Left lung (tissue), 10 donors: ENCODE results near the gene PIK3C2G. TPM values are rescaled to one million over a fixed set of nuclear protein-coding genes. Genes with fewer than 3 reads are reported as not detected.

Experiments used
- ATAC-seq: fragments of 200-7000 bp; cut with Tn5 transposase; one replicate; pipeline ENCODE4 v1.9.1; 2020; ENCODE audit warnings: moderate library complexity
- DNase-seq, 4 donors: peaks; one replicate each; pipeline ENCODE4 v3.0.0-alpha.2; 2013 to 2020
- H3K27ac ChIP-seq, 2 donors: fragments of 200-600 bp; sonication (generic) in 1 of 2; one replicate each; pipeline versions ENCODE4 v1.5.0 to v1.8.0; 2020 to 2021
- H3K27me3 ChIP-seq, 2 donors: fragments of 200-600 bp; sonication (generic) in 1 of 2; one replicate each; pipeline versions ENCODE4 v1.5.0 to v1.8.0; 2020 to 2021
- H3K36me3 ChIP-seq, 2 donors: fragments of 200-600 bp; sonication (generic) in 1 of 2; one replicate each; pipeline versions ENCODE4 v1.5.0 to v1.8.0; 2020 to 2021
- H3K4me1 ChIP-seq, 2 donors: fragments of 200-600 bp; one replicate each; pipeline ENCODE4 v1.8.0; 2021
- H3K4me3 ChIP-seq, 2 donors: fragments of 200-600 bp; sonication (generic) in 1 of 2; one replicate each; pipeline versions ENCODE4 v1.5.0 to v1.8.0; 2020 to 2021; ENCODE audit warnings: mild to moderate bottlenecking in 1 of 2
- H3K9me3 ChIP-seq, 2 donors: fragments of 200-600 bp; sonication (generic) in 1 of 2; one replicate each; pipeline versions ENCODE4 v1.5.0 to v1.8.0; 2020 to 2021
- CTCF ChIP-seq, 2 donors: fragments of 200-600 bp; sonication (generic) in 1 of 2; IDR thresholded peaks; one replicate each; pipeline versions ENCODE4 v1.5.0 to v1.8.0; 2021; ENCODE audit warnings: antibody characterized with exemption in 2 of 2
- intact Hi-C, 2 donors: fragments of 100-400 bp; cut with DNase I; formaldehyde crosslinking; loops; one replicate each; pipeline versions ENCODE4 v1.11.2 to v1.14.2; 2022
- polyA plus RNA-seq, 6 donors: library from polyadenylated mRNA; unstranded; fragments of 120-200 nt; gene quantifications; one replicate each; pipeline ENCODE4 v1.2.1, GENCODE V29; 2013; ENCODE audit not compliant: insufficient read length in 6 of 6
- total RNA-seq, 2 donors: library from RNA; stranded (reverse); fragmentation: NEBNext Ultra II Directional; extraction: Animal tissue kit (Norgen Biotek cat#: 25700); gene quantifications; one replicate each; pipeline ENCODE4 v1.2.1, GENCODE V29; 2021
- donor health status: DM: no; HTN: yes; CAD: no.
- donor health status: DM: no; HTN: no; CAD: no.

Gene PIK3C2G
- total and polyA plus RNA-seq, 8 donors = 0.13 to 28.1 (median 17.9) TPM

DNA sequence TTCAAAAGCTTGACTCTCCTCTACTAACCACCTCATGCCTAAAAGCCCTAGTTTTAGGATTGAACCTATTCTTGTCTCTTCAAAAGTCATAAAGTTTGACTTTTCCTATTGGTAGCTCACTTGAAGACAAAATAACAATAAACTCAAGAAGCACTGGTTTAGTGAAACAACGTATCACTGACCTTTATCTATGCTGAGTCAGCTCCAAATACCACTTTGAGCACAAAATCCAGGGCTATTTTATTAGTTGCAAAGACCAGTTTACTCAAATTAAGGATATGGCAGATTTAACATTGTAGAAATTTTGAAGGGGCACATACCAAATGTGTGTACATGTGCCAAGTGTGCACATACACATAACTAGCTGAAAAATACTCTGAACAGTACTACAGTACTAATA, 45.0 kb downstream of the PIK3C2G start:
- ATAC-seq = no peak
- no peaks in the 10 kb centered on the region for H3K36me3 ChIP-seq
- H3K9me3 ChIP-seq = peaks cover 0 to 13% of the 10 kb centered on the region in 2 donors
- TF ChIP-seq CTCF (IDR thresholded peaks at IDR 0.05) = no peak
- H3K4me1 ChIP-seq = no peaks in the 10 kb centered on the region
- H3K27me3 ChIP-seq = no peaks in the 10 kb centered on the region
- intact Hi-C loops = no loop called here
- DNase-seq = no peak
- H3K4me3 ChIP-seq = no peak overlapping the region
- H3K27ac ChIP-seq = no peak overlapping the region

DNA sequence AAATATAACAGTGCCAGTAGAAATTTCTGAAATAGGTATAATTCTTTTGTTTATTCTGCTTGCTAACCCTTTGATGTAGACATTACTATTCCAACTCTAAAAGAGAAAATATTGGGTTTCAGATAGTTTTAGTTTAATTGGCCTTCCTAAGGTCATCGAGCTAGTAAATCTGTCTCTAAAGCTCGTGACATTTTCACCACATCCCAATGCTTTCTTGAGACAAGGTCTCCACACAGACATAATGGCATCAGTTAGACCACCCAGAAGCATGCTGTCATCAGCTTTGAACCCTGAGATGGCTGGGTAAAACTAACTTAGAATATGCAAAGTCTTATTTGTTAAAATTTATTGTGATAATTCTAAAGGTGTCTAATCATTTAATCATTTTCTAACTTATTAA, 52.0 kb downstream of the PIK3C2G start:
- no peaks in the 10 kb centered on the region for H3K36me3 ChIP-seq
- H3K4me3 ChIP-seq = no peak overlapping the region
- H3K4me1 ChIP-seq = no peaks in the 10 kb centered on the region
- intact Hi-C loops = no loop called here
- ATAC-seq (no peak), DNase-seq (no peak)
- no peaks in the 10 kb centered on the region for H3K27me3 ChIP-seq
- no peaks in the 10 kb centered on the region for H3K9me3 ChIP-seq
- H3K27ac ChIP-seq = no peak overlapping the region
- TF ChIP-seq CTCF (IDR thresholded peaks at IDR 0.05) = no peak

DNA sequence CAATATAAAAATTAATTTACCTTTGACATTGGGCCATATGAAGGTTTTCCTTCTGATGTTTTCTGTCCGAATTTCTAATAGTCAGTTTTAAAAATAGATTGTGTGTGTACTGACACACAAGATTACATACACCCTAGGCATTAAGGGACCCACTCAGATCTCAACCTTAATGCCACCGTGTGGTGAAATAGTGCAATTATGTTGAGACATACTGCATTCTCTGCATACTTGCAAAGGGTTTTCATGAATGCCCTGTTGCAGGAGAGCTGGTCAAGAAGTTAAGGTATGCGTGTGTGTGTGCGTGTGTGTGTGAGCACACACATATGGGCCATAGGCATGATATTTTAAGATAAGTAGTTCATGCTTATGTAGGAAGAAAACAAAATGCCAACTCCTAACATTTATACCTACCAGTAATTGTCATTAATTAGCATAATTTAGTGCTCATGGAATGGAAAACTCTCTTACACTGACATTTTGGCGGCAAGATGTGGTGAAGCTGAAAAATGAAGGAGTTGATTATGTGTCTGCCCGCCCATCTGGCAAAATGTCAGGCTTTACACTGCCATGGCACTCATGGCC, 58.8 kb downstream of the PIK3C2G start:
- Histone ChIP-seq H3K4me1 (no peaks in the 10 kb centered on the region), H3K27ac (no peak overlapping the region), H3K9me3 (no peaks in the 10 kb centered on the region), H3K27me3 (no peaks in the 10 kb centered on the region), H3K36me3 (no peaks in the 10 kb centered on the region), H3K4me3 (no peak overlapping the region)
- ATAC-seq = peak; percentile 99
- peak in 1 of 2 donors; percentile 46 for TF ChIP-seq CTCF (IDR thresholded peaks at IDR 0.05)
- DNase-seq = peak in 2 of 4 donors; percentile 8 to 22
- intact Hi-C loops = no loop called here

GRCh38 chr12:18320976-18321375, 59.7 kb downstream of the PIK3C2G start:
- Histone ChIP-seq H3K27ac (no peak overlapping the region), H3K36me3 (no peaks in the 10 kb centered on the region), H3K27me3 (no peaks in the 10 kb centered on the region), H3K9me3 (no peaks in the 10 kb centered on the region), H3K4me1 (no peaks in the 10 kb centered on the region), H3K4me3 (no peak overlapping the region)
- TF ChIP-seq CTCF (IDR thresholded peaks at IDR 0.05) = no peak
- DNase-seq (no peak), ATAC-seq (peak; percentile 47)
- intact Hi-C loops = no loop called here

- Histone ChIP-seq H3K4me3 (no peak overlapping the region), H3K9me3 (no peaks in the 10 kb centered on the region), H3K27ac (no peak overlapping the region), H3K27me3 (no peaks in the 10 kb centered on the region), H3K36me3 (no peaks in the 10 kb centered on the region), H3K4me1 (no peaks in the 10 kb centered on the region)
- no peak for ATAC-seq
- TF ChIP-seq CTCF (IDR thresholded peaks at IDR 0.05) = no peak
- no peak for DNase-seq
- intact Hi-C loops = no loop called here
Observed at GRCh38 chr12:18323159-18323558, 61.8 kb downstream of the PIK3C2G start.
